ENCODE results near the gene SYCE1. TPM values are rescaled to one million over a fixed set of nuclear protein-coding genes. Genes with fewer than 3 reads are reported as not detected.

SYCE1 gene
- total and polyA plus RNA-seq, 2 donors (not counting 1 experiment from before 2014, with no cell fraction given), result 0.17 to 0.30 TPM

DNA sequence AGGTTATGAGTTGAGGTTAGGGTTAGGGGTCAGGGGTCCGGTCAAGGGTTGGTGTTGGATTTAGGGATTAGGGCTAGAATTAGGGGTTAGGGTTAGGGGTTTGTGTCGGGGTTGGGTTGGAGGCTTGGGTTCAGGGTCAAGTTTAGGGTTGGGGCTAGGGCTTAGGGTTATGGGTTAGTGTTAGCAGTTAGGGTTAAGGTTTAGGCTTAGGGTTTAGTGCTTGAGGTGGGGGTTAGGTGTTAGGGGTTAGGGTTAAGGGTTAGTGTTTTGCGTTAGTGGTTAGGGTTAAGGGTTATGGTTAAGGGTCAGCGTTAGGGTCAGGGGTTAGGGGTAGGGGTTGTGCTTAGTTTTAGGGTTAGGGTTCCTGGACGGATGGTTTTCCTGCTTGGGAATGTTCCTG lies 1.7 kb upstream of the SYCE1 start:
- H2AFZ ChIP-seq (ENCODE audit: low read length), result no peak overlapping the region
- no peak overlapping the region for H3K4me3 ChIP-seq (replicated peaks in 1 of 4; ENCODE audit: control extremely low read depth in 1 of 4, insufficient read depth in 1 of 4, low read depth in 3 of 4, low read length in 4 of 4)
- H3K36me3 ChIP-seq (ENCODE audit: control insufficient read depth, insufficient read depth, low read length), result no peaks in the 10 kb centered on the region
- H3K4me1 ChIP-seq (ENCODE audit: control insufficient read depth, extremely low read depth, insufficient read depth, low read length), result no peaks in the 10 kb centered on the region
- no peak overlapping the region for H3K9ac ChIP-seq (ENCODE audit: insufficient read depth, low read length)
- TF ChIP-seq EZH2 (IDR thresholded peaks at IDR 0.05; ENCODE audit: low read length, missing control alignments), result no peak
- TF ChIP-seq, protein P1, sequence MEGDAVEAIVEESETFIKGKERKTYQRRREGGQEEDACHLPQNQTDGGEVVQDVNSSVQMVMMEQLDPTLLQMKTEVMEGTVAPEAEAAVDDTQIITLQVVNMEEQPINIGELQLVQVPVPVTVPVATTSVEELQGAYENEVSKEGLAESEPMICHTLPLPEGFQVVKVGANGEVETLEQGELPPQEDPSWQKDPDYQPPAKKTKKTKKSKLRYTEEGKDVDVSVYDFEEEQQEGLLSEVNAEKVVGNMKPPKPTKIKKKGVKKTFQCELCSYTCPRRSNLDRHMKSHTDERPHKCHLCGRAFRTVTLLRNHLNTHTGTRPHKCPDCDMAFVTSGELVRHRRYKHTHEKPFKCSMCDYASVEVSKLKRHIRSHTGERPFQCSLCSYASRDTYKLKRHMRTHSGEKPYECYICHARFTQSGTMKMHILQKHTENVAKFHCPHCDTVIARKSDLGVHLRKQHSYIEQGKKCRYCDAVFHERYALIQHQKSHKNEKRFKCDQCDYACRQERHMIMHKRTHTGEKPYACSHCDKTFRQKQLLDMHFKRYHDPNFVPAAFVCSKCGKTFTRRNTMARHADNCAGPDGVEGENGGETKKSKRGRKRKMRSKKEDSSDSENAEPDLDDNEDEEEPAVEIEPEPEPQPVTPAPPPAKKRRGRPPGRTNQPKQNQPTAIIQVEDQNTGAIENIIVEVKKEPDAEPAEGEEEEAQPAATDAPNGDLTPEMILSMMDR (conservative IDR thresholded peaks at IDR 0.05 in 1 of 2, IDR thresholded peaks at IDR 0.05 in 1 of 2; ENCODE audit: low read depth in 1 of 2, low read length in 2 of 2), result no peak
- H3K9me3 ChIP-seq (ENCODE audit: control insufficient read depth, insufficient read depth, low read depth, low read length), result no peaks in the 10 kb centered on the region
- H3K27me3 ChIP-seq (ENCODE audit: control insufficient read depth, insufficient read depth, low read length), result no peaks in the 10 kb centered on the region
- H4K20me1 ChIP-seq (ENCODE audit: control insufficient read depth, extremely low read depth, insufficient read depth, low read length), result no peaks in the 10 kb centered on the region
- no peak overlapping the region for H3K4me2 ChIP-seq (ENCODE audit: extremely low read depth, insufficient read depth, low read length)
- DNase-seq (ENCODE audit: low read depth in 2 of 2), result no peak
- H3K27ac ChIP-seq (ENCODE audit: insufficient read depth, low read length), result no peak overlapping the region
- no peaks in the 10 kb centered on the region for H3K79me2 ChIP-seq (ENCODE audit: control insufficient read depth, insufficient read depth, low read length)

DNA sequence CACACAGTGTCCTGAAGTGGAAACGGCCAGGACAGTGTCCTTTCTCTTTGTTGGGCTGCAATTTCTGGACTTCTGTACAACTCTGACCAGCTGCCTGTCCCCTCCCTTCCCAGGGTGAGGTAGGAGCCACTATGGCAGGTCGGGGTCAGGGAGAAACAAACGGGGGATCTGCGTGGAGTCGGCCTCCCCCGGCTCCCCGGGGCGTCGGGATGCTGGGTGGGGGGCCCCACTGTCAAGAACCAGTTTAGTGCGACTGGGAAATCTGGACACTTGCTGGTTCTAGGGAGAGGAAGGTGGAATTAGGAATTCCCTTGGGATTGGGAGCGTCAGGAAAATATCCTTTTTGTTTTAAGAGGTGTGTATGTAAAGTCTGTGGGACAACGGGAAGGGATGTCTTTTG lies 567 bp downstream of the SYCE1 start:
- H4K20me1 ChIP-seq (ENCODE audit: control insufficient read depth, extremely low read depth, insufficient read depth, low read length), result no peaks in the 10 kb centered on the region
- H3K27ac ChIP-seq (ENCODE audit: insufficient read depth, low read length), result no peak overlapping the region
- no peaks in the 10 kb centered on the region for H3K79me2 ChIP-seq (ENCODE audit: control insufficient read depth, insufficient read depth, low read length)
- H3K27me3 ChIP-seq (ENCODE audit: control insufficient read depth, insufficient read depth, low read length), result no peaks in the 10 kb centered on the region
- no peaks in the 10 kb centered on the region for H3K9me3 ChIP-seq (ENCODE audit: control insufficient read depth, insufficient read depth, low read depth, low read length)
- DNase-seq (ENCODE audit: low read depth in 2 of 2), result no peak
- no peak overlapping the region for H3K4me3 ChIP-seq (replicated peaks in 1 of 4; ENCODE audit: control extremely low read depth in 1 of 4, insufficient read depth in 1 of 4, low read depth in 3 of 4, low read length in 4 of 4)
- H3K4me2 ChIP-seq (ENCODE audit: extremely low read depth, insufficient read depth, low read length), result no peak overlapping the region
- H3K4me1 ChIP-seq (ENCODE audit: control insufficient read depth, extremely low read depth, insufficient read depth, low read length), result no peaks in the 10 kb centered on the region
- no peaks in the 10 kb centered on the region for H3K36me3 ChIP-seq (ENCODE audit: control insufficient read depth, insufficient read depth, low read length)
- TF ChIP-seq, protein P1 (conservative IDR thresholded peaks at IDR 0.05 in 1 of 2, IDR thresholded peaks at IDR 0.05 in 1 of 2; ENCODE audit: low read depth in 1 of 2, low read length in 2 of 2), result no peak
- no peak for TF ChIP-seq EZH2 (IDR thresholded peaks at IDR 0.05; ENCODE audit: low read length, missing control alignments)
- no peak overlapping the region for H3K9ac ChIP-seq (ENCODE audit: insufficient read depth, low read length)
- H2AFZ ChIP-seq (ENCODE audit: low read length), result no peak overlapping the region

DNA sequence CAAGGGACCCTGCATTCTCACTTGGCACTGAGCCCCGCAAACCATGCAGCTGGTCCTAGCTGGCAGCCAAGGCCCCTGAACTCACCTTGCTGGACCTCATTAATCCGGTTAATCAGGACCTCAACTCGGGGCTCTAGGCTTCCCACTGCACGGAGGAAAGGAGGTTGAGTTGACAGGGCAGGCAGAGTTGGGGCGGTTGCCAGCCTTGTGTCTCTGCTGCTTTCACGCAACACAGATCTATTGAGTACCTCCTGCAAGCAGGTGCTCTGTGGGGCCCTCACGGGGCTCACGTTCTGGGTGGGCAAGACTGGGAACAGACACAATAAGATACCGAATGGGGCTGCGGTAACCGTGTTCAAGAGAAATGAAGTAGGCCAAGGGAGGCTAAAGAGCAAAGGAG lies 6.2 kb downstream of the SYCE1 start:
- H2AFZ ChIP-seq (ENCODE audit: low read length), result no peak overlapping the region
- no peaks in the 10 kb centered on the region for H4K20me1 ChIP-seq (ENCODE audit: control insufficient read depth, extremely low read depth, insufficient read depth, low read length)
- H3K36me3 ChIP-seq (ENCODE audit: control insufficient read depth, insufficient read depth, low read length), result no peaks in the 10 kb centered on the region
- no peak overlapping the region for H3K9ac ChIP-seq (ENCODE audit: insufficient read depth, low read length)
- H3K79me2 ChIP-seq (ENCODE audit: control insufficient read depth, insufficient read depth, low read length), result no peaks in the 10 kb centered on the region
- no peaks in the 10 kb centered on the region for H3K27me3 ChIP-seq (ENCODE audit: control insufficient read depth, insufficient read depth, low read length)
- no peaks in the 10 kb centered on the region for H3K9me3 ChIP-seq (ENCODE audit: control insufficient read depth, insufficient read depth, low read depth, low read length)
- no peak overlapping the region for H3K4me3 ChIP-seq (replicated peaks in 1 of 4; ENCODE audit: control extremely low read depth in 1 of 4, insufficient read depth in 1 of 4, low read depth in 3 of 4, low read length in 4 of 4)
- DNase-seq (ENCODE audit: low read depth in 2 of 2), result no peak
- H3K4me2 ChIP-seq (ENCODE audit: extremely low read depth, insufficient read depth, low read length), result no peak overlapping the region
- H3K27ac ChIP-seq (ENCODE audit: insufficient read depth, low read length), result no peak overlapping the region
- TF ChIP-seq EZH2 (IDR thresholded peaks at IDR 0.05; ENCODE audit: low read length, missing control alignments), result no peak
- TF ChIP-seq, protein P1 (conservative IDR thresholded peaks at IDR 0.05 in 1 of 2, IDR thresholded peaks at IDR 0.05 in 1 of 2; ENCODE audit: low read depth in 1 of 2, low read length in 2 of 2), result no peak
- H3K4me1 ChIP-seq (ENCODE audit: control insufficient read depth, extremely low read depth, insufficient read depth, low read length), result no peaks in the 10 kb centered on the region
